ENCODE data around the gene PLCB3. TPM values are rescaled to one million over a fixed set of nuclear protein-coding genes. Genes with fewer than 3 reads are reported as not detected.

Gene PLCB3
- total and polyA plus RNA-seq, 2 of the 13 experiments (the other 11 are each of a cell fraction or from before 2014, with no cell fraction given): 7.5 to 13.8 TPM

GRCh38 chr11:64237484-64237951 lies 13.8 kb upstream of the PLCB3 start (continued):
- no peak for TF ChIP-seq SOX6 (IDR thresholded peaks at IDR 0.05)
- TF ChIP-seq SOX6 (CRISPR knock-in tag; IDR thresholded peaks at IDR 0.05): peak; percentile 80
- peak; percentile 53; the same call in 1 of the 2 replicates for TF ChIP-seq FOXO1 (CRISPR knock-in tag; IDR thresholded peaks at IDR 0.05)
- TF ChIP-seq ZNF136 (CRISPR knock-in tag; IDR thresholded peaks at IDR 0.05; ENCODE audit: low read depth): no peak
- TF ChIP-seq ZNF333 (CRISPR knock-in tag; IDR thresholded peaks at IDR 0.05; ENCODE audit: borderline replicate concordance): no peak
- TF ChIP-seq TBX3 (IDR thresholded peaks at IDR 0.05; ENCODE audit: borderline replicate concordance): peak; percentile 83; the same call in 1 of the 2 replicates
- no peak for TF ChIP-seq JUN (CRISPR knock-in tag; IDR thresholded peaks at IDR 0.05)
- TF ChIP-seq ZBTB38 (CRISPR knock-in tag; IDR thresholded peaks at IDR 0.05): no peak
- TF ChIP-seq HINFP (CRISPR knock-in tag; IDR thresholded peaks at IDR 0.05; ENCODE audit: low read depth): peak; percentile 50; the same call in 1 of the 2 replicates
- TF ChIP-seq THAP11 (CRISPR knock-in tag; IDR thresholded peaks at IDR 0.05): peak; percentile 73
- TF ChIP-seq ATF4 (CRISPR knock-in tag; IDR thresholded peaks at IDR 0.05): peak in 1 of 2 experiments; percentile 50; a peak in 1 of 4 replicates
- TF ChIP-seq PAX8 (CRISPR knock-in tag; IDR thresholded peaks at IDR 0.05; ENCODE audit: borderline replicate concordance): no peak
- TF ChIP-seq POLR2A (IDR thresholded peaks at IDR 0.05; ENCODE audit: insufficient read depth in 1 of 2, low read depth in 2 of 2, low read length in 2 of 2): 0 out of 4 replicates have a peak, but pooled peaks of 1 of the 2 experiments have one; percentile 34
- peak; percentile 69; the same call in 1 of the 2 replicates for TF ChIP-seq RXRB (CRISPR knock-in tag; IDR thresholded peaks at IDR 0.05; ENCODE audit: borderline replicate concordance)
- peak; percentile 25; the same call in 1 of the 2 replicates for TF ChIP-seq POLR2AphosphoS5 (IDR thresholded peaks at IDR 0.05; ENCODE audit: low read depth, low read length)
- TF ChIP-seq DRAP1 (CRISPR knock-in tag; IDR thresholded peaks at IDR 0.05): peak; percentile 34; the same call in 1 of the 2 replicates
- 0 out of 2 replicates have a peak, but pooled peaks have one; percentile 34 for TF ChIP-seq TGIF2 (CRISPR knock-in tag; IDR thresholded peaks at IDR 0.05)
- no peak for TF ChIP-seq GLI4 (CRISPR knock-in tag; IDR thresholded peaks at IDR 0.05; ENCODE audit: borderline replicate concordance)
- TF ChIP-seq ZNF607 (CRISPR knock-in tag; IDR thresholded peaks at IDR 0.05; ENCODE audit: borderline replicate concordance): no peak
- no peak for TF ChIP-seq IRX3 (CRISPR knock-in tag; IDR thresholded peaks at IDR 0.05; ENCODE audit: borderline replicate concordance, low read depth)
- peak; percentile 92 for TF ChIP-seq SKI (IDR thresholded peaks at IDR 0.05; ENCODE audit: partially characterized antibody)
- peak; percentile 18 for TF ChIP-seq ZSCAN9 (CRISPR knock-in tag; IDR thresholded peaks at IDR 0.05; ENCODE audit: borderline replicate concordance)
- no peak for TF ChIP-seq ZFP37 (CRISPR knock-in tag; IDR thresholded peaks at IDR 0.05; ENCODE audit: borderline replicate concordance)
- peak; percentile 62; the same call in 1 of the 2 replicates for TF ChIP-seq ZNF350 (CRISPR knock-in tag; IDR thresholded peaks at IDR 0.05; ENCODE audit: borderline replicate concordance, low read depth)
- peak; percentile 50; the same call in 1 of the 2 replicates for TF ChIP-seq ZNF703 (CRISPR knock-in tag; IDR thresholded peaks at IDR 0.05; ENCODE audit: borderline replicate concordance)
- peak; percentile 51; the same call in 1 of the 2 replicates for TF ChIP-seq ZNF710 (CRISPR knock-in tag; IDR thresholded peaks at IDR 0.05; ENCODE audit: borderline replicate concordance)
